BLaER1 treated with 17β-estradiol and CSF1 and Interleukin-3, amounts not matched to agents 10 nM and 100 nM (cell line): ENCODE measurements around the gene S100A8.

Experiments used
- H3K27ac ChIP-seq, 11 experiments: shearing (Covaris generic); formaldehyde crosslinking; 2 replicates each; pipeline ENCODE4 v1.8.1; 2022
- H3K27me3 ChIP-seq, 11 experiments: shearing (Covaris generic); formaldehyde crosslinking; 2 replicates each; pipeline ENCODE4 v1.8.1; 2022
- H3K36me3 ChIP-seq, 11 experiments: shearing (Covaris generic); formaldehyde crosslinking; 2 replicates each; pipeline ENCODE4 v1.8.1; 2022
- H3K4me1 ChIP-seq, 10 experiments: shearing (Covaris generic); formaldehyde crosslinking; 2 replicates each; pipeline ENCODE4 v1.8.1; 2022
- H3K4me2 ChIP-seq, 11 experiments: shearing (Covaris generic); formaldehyde crosslinking; 2 replicates each; pipeline ENCODE4 v1.8.1; 2022
- H3K4me3 ChIP-seq, 10 experiments: shearing (Covaris generic); formaldehyde crosslinking; 2 replicates each; pipeline ENCODE4 v1.8.1; 2022
- H3K9ac ChIP-seq, 11 experiments: shearing (Covaris generic); formaldehyde crosslinking; 2 replicates each; pipeline ENCODE4 v1.8.1; 2022
- H3K9me3 ChIP-seq, 11 experiments: shearing (Covaris generic); formaldehyde crosslinking; replicated peaks in 1 of 11; 2 replicates each; pipeline ENCODE4 v1.8.1; 2022
- H4K20me1 ChIP-seq, 11 experiments: shearing (Covaris generic); formaldehyde crosslinking; 2 replicates each; pipeline ENCODE4 v1.8.1; 2022
- Cebpa-rat ChIP-seq, 11 experiments: shearing (Covaris generic); IDR thresholded peaks; 2 replicates each; pipeline ENCODE4 v1.8.1; 2022

S100A8 gene

DNA sequence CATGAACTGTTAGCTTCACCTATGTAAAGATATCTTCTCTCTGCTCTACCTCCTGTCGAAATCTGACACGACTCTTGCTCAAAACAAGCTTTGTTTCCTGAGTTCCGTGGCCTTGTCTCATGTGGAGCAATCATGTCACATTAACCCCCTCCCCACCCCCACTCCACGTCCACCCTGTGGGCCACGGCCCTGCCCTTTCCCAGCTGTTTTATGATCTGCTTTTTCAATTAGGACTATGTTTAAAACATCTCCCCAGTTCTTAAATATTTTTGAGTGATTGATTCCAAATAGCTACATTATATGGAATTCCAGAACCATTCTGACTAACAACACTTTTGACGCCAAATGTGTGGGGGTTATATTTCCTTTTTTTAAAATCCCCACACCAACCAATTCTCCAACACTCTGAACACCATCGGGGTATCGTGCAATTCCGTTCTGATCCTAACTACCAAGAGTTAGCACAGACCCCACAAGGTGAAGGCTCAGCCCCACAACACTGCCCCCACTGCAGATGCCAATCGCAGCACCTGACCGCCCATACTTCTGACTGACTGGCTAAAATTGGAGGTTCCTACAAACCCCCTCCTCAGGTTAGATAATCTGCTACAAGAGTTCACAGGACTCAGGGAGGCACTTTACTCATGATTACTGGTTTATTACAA, 12.7 kb upstream of the S100A8 start:
- H3K36me3 ChIP-seq, result no peaks in the 10 kb centered on the region
- H3K4me1 ChIP-seq, result peaks cover 0 to 60% (median 10%) of the 10 kb centered on the region in 10 experiments; a peak in 12 of 20 replicates
- H3K27me3 ChIP-seq, result no peaks in the 10 kb centered on the region
- no peaks in the 10 kb centered on the region; a peak in 1 of 22 replicates for H3K9me3 ChIP-seq
- H3K4me2 ChIP-seq, result peak overlapping the region in 1 of 11 experiments; percentile 48; a peak in 3 of 22 replicates
- no peak overlapping the region for H3K4me3 ChIP-seq
- H4K20me1 ChIP-seq, result no peaks in the 10 kb centered on the region
- 0 out of 22 replicates have a peak overlapping the region, but pooled peaks of 1 of the 11 experiments have one; percentile 14 for H3K27ac ChIP-seq
- no peak overlapping the region for H3K9ac ChIP-seq
- no peak for TF ChIP-seq Cebpa-rat (IDR thresholded peaks at IDR 0.05)

GRCh38 chr1:153402226-153402625, 11.4 kb upstream of the S100A8 start:
- Histone ChIP-seq H3K27ac (no peak overlapping the region), H3K9me3 (no peaks in the 10 kb centered on the region; a peak in 1 of 22 replicates), H4K20me1 (no peaks in the 10 kb centered on the region), H3K4me1 (peaks cover 8 to 60% (median 23%) of the 10 kb centered on the region in 10 experiments), H3K36me3 (no peaks in the 10 kb centered on the region), H3K4me2 (peak overlapping the region in 2 of 11 experiments; percentile 20; a peak in 2 of 22 replicates), H3K9ac (no peak overlapping the region), H3K27me3 (no peaks in the 10 kb centered on the region), H3K4me3 (no peak overlapping the region)
- no peak for TF ChIP-seq Cebpa-rat (IDR thresholded peaks at IDR 0.05)

DNA sequence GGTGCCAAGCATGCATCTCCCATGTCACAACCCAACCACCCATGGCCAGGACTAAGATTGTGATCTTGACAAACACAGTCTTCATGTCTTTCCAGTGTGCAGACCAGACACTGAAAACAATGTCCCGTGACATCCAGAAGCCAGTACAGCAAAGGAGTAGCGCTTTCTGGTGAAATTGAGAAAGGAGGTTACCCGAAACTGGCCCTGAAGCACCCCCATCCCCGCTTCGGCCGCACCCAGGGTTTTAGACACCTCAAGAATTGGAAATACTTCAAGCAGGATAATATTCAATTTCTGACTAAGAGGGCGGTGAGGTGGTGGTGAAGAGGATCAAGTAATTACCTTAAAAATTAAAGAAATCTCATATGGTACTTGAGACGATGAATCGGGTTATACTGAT, 10.6 kb upstream of the S100A8 start:
- no peak overlapping the region for H3K4me3 ChIP-seq
- TF ChIP-seq Cebpa-rat (IDR thresholded peaks at IDR 0.05), result no peak
- no peak overlapping the region for H3K9ac ChIP-seq
- no peaks in the 10 kb centered on the region for H3K9me3 ChIP-seq
- H3K27ac ChIP-seq, result no peak overlapping the region
- H4K20me1 ChIP-seq, result no peaks in the 10 kb centered on the region
- H3K4me2 ChIP-seq, result no peak overlapping the region
- H3K27me3 ChIP-seq, result no peaks in the 10 kb centered on the region
- H3K36me3 ChIP-seq, result no peaks in the 10 kb centered on the region
- H3K4me1 ChIP-seq, result peaks cover 16 to 61% (median 30%) of the 10 kb centered on the region in 10 experiments

GRCh38 chr1:153400244-153400643, 9.4 kb upstream of the S100A8 start:
- H3K36me3 ChIP-seq, result no peaks in the 10 kb centered on the region
- H3K4me1 ChIP-seq, result peaks cover 28 to 74% (median 42%) of the 10 kb centered on the region in 10 experiments
- no peak overlapping the region for H3K9ac ChIP-seq
- no peaks in the 10 kb centered on the region for H3K9me3 ChIP-seq
- H3K27me3 ChIP-seq, result no peaks in the 10 kb centered on the region
- no peak overlapping the region for H3K4me3 ChIP-seq
- TF ChIP-seq Cebpa-rat (IDR thresholded peaks at IDR 0.05), result no peak
- peak overlapping the region in 1 of 11 experiments; percentile 0; a peak in 1 of 22 replicates for H3K27ac ChIP-seq
- H4K20me1 ChIP-seq, result no peaks in the 10 kb centered on the region
- peak overlapping the region in 5 of 11 experiments; percentile 18 to 63 (median 36); a peak in 6 of 22 replicates for H3K4me2 ChIP-seq

DNA sequence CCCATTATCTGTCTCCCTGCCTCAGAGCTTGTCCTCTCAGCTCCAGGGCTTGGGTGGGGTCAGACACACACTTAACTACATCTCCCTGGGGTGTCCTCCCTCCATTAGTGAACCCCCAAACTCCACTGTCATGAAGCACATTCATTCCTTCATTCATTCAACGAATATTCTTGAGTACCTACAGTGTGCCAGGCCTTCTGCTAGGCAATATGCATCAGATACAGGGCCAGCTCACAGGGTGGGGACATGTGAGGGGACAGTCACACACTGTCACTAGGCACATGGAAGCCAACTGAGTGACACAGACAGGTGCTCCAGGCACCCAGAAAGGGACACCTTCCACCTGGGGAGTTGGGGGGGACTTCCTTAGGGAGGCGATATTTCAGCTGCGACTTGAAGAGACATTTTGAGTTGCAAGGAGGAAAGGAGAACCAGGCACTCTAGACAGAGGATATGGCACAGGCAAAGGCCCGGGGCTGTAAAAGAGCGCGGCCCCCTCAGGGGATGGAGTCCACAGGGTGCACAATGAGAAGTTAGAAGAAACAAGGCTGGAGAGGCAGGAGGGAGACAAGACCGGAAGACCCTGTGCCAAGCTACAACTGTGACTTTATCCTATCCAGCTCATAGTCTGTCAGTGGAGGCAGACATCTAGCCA, 8.7 kb upstream of the S100A8 start:
- no peak for TF ChIP-seq Cebpa-rat (IDR thresholded peaks at IDR 0.05)
- Histone ChIP-seq H3K4me1 (peaks cover 35 to 75% (median 49%) of the 10 kb centered on the region in 10 experiments), H3K4me2 (peak overlapping the region in 5 of 11 experiments; percentile 63 to 95 (median 70); a peak in 8 of 22 replicates), H3K27ac (peak overlapping the region in 2 of 11 experiments; percentile 0; a peak in 2 of 22 replicates), H3K27me3 (no peaks in the 10 kb centered on the region), H3K36me3 (no peaks in the 10 kb centered on the region), H3K9ac (no peak overlapping the region), H4K20me1 (no peaks in the 10 kb centered on the region), H3K4me3 (no peak overlapping the region), H3K9me3 (no peaks in the 10 kb centered on the region)

DNA sequence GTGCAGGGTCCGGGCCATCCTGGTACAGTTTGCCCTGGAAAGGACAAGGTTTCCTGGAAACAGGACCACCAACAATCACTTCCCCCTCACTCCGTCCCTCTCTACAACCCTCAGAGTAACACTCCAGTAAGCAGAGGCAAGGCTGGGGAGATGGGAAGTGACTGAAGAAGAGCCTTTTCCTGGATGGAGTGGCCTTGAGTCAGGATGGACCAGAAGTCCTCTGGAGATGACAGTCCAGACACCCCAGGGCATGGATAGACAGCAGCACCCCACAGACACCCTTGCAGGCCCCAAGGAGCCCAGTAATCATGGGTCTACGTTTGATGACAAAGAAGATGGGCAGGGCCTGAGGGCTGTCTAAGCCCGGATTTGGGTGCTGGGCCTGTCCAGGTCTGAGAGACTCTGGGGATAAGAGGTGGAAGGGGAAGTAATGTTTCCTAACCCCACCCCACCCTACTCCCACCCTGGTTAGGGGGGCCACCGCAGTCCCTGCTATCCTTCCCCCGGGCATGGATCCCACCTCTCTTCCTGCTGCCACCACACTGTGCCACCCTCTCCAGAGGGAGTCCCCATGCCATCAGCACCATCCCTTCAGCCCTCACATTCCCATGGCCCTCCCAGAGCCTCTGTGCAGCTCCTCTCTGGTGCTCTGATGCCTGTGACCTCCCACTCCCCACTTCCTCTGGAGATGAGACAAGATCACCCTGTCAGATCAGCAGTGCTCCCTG, 7.2 kb upstream of the S100A8 start:
- TF ChIP-seq Cebpa-rat (IDR thresholded peaks at IDR 0.05), result no peak
- Histone ChIP-seq H3K4me1 (peaks cover 40 to 81% (median 59%) of the 10 kb centered on the region in 10 experiments), H3K27ac (peak overlapping the region in 6 of 11 experiments; percentile 11 to 50 (median 36); a peak in 7 of 22 replicates), H3K4me3 (no peak overlapping the region), H3K9me3 (no peaks in the 10 kb centered on the region), H3K9ac (no peak overlapping the region; a peak in 1 of 22 replicates), H3K27me3 (no peaks in the 10 kb centered on the region), H3K4me2 (peak overlapping the region; percentile 63 to 95 (median 72)), H3K36me3 (no peaks in the 10 kb centered on the region), H4K20me1 (no peaks in the 10 kb centered on the region)

- Histone ChIP-seq H3K36me3 (no peaks in the 10 kb centered on the region), H3K4me2 (peak overlapping the region; percentile 63 to 95 (median 72)), H3K9me3 (no peaks in the 10 kb centered on the region), H3K4me1 (peaks cover 40 to 88% (median 65%) of the 10 kb centered on the region in 10 experiments), H3K27me3 (no peaks in the 10 kb centered on the region), H3K9ac (peak overlapping the region in 2 of 11 experiments; percentile 4 to 14; a peak in 2 of 22 replicates), H4K20me1 (no peaks in the 10 kb centered on the region), H3K27ac (peak overlapping the region in 8 of 11 experiments; percentile 5 to 50 (median 24); a peak in 10 of 22 replicates), H3K4me3 (no peak overlapping the region)
- no peak for TF ChIP-seq Cebpa-rat (IDR thresholded peaks at IDR 0.05)
Measured at GRCh38 chr1:153397051-153397923, 6.4 kb upstream of the S100A8 start.

DNA sequence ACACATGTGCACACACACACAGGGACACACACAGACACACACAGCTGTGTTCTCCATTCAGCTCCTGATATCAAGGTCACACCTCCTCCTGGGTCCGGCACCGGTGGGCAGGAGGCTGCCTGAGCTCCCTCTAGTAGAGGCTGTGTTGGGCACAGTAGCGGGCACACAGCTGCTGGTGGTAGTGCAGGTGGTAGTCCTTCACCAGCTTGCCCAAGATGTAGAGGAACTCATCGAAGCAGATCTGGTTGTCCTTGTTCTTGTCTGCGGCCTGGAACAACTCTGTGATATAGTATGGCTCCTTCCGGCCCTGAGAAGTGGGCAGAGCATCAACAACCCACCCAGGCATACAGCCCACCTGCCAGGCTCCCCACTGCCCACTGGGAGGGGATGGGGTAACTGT, 5.6 kb upstream of the S100A8 start:
- no peaks in the 10 kb centered on the region for H3K27me3 ChIP-seq
- peak overlapping the region; percentile 63 to 95 (median 72) for H3K4me2 ChIP-seq
- peaks cover 40 to 92% (median 72%) of the 10 kb centered on the region in 10 experiments for H3K4me1 ChIP-seq
- no peak overlapping the region for H3K4me3 ChIP-seq
- no peaks in the 10 kb centered on the region for H3K9me3 ChIP-seq
- H3K36me3 ChIP-seq, result no peaks in the 10 kb centered on the region
- H3K27ac ChIP-seq, result peak overlapping the region in 7 of 11 experiments; percentile 2 to 50 (median 26); a peak in 6 of 22 replicates
- peak overlapping the region in 3 of 11 experiments; percentile 1 to 20 (median 6); a peak in 3 of 22 replicates for H3K9ac ChIP-seq
- H4K20me1 ChIP-seq, result no peaks in the 10 kb centered on the region
- no peak for TF ChIP-seq Cebpa-rat (IDR thresholded peaks at IDR 0.05)
